K562 (cell line): ENCODE results near the gene CAPN5. TPM values are rescaled to one million over a fixed set of nuclear protein-coding genes. Genes with fewer than 3 reads are reported as not detected.

Experiments
- ATAC-seq: fragments of 200-7000 bp; cut with Tn5 transposase; 3 replicates; pipeline ENCODE4 v1.9.1; 2020; ENCODE audit warnings: moderate library complexity
- BruUV-seq: library from RNA; stranded (reverse); fragments of 400-500 nt; replicated peaks from 2 replicates; lab custom pipeline; 2021; lab: Mats Ljungman, UMichigan
- CTCF ChIA-PET: fragments of 300-600 bp; formaldehyde crosslinking; extraction: SDS; loops from one replicate; lab custom pipeline; 2021; ENCODE audit warnings: low intra/inter-chr PET ratio; lab: Yijun Ruan, JAX
- POLR2A ChIA-PET: fragments of 300-600, 350-650 bp; sonication (Branson Sonifier 250); formaldehyde crosslinking; extraction: SDS; loops from one replicate; lab custom pipeline; 2021; ENCODE audit warnings: antibody characterized with exemption, inconsistent platforms; lab: Yijun Ruan, JAX
- DNase-seq, 4 experiments: peaks; one replicate each; pipeline versions ENCODE4 v3.0.0 to v3.0.0-alpha.2; 2011 to 2018; ENCODE audit warnings: low spot score in 3 of 4, mixed read lengths in 3 of 4; ENCODE audit errors: extremely low read depth in 1 of 4
- FAIRE-seq: peaks from 2 replicates; lab custom pipeline; 2011; peaks lifted over from hg19 to GRCh38; lab: Jason Lieb, UNC
- H2AFZ ChIP-seq: 2 replicates; pipeline ENCODE4 v1.6.0; 2011; ENCODE audit warnings: low read depth, low read length, control low read depth, inconsistent platforms
- H3K27ac ChIP-seq: fragments of 200-600 bp; 3 replicates; pipeline ENCODE4 v1.8.0; 2011; ENCODE audit warnings: low read depth, mild to moderate bottlenecking, control low read depth, inconsistent platforms, low read length, moderate library complexity, mixed read lengths; ENCODE audit errors: extremely low read depth
- H3K27me3 ChIP-seq, 2 experiments: fragments of 300-600 bp in 1 of 2; 2 replicates in 1 of 2; 3 replicates in 1 of 2; pipeline versions ENCODE4 v1.6.0 to v1.8.0; 2011; ENCODE audit warnings: inconsistent platforms in 2 of 2, low read length in 2 of 2, mild to moderate bottlenecking in 1 of 2, mixed read lengths in 1 of 2, moderate library complexity in 1 of 2; ENCODE audit not compliant: control insufficient read depth in 2 of 2, insufficient read depth in 2 of 2
- H3K36me3 ChIP-seq: fragments of 300-600 bp; 3 replicates; pipeline ENCODE4 v1.8.0; 2011; ENCODE audit warnings: mild to moderate bottlenecking, low read length, inconsistent platforms; ENCODE audit not compliant: control insufficient read depth, insufficient read depth
- H3K4me1 ChIP-seq, 2 experiments: fragments of 200-600 bp in 1 of 2; replicated peaks in 1 of 2; 2 replicates in 1 of 2; 3 replicates in 1 of 2; pipeline versions ENCODE4 v1.5.1 to v1.8.0; 2011; ENCODE audit warnings: inconsistent platforms in 2 of 2, low read length in 2 of 2, mild to moderate bottlenecking in 1 of 2, mixed read lengths in 1 of 2, moderate library complexity in 1 of 2; ENCODE audit not compliant: control insufficient read depth in 2 of 2, insufficient read depth in 2 of 2
- H3K4me2 ChIP-seq: 2 replicates; pipeline ENCODE4 v1.6.1; 2011; ENCODE audit warnings: low read length, control low read depth, inconsistent platforms, mixed read lengths; ENCODE audit not compliant: insufficient read depth
- H3K4me3 ChIP-seq: fragments of 200-600 bp; sonication (generic), shearing (Covaris generic); 2 replicates; pipeline ENCODE4 v1.5.1; 2016; ENCODE audit warnings: control low read depth, inconsistent platforms
- H3K79me2 ChIP-seq: fragments of 200-600 bp; 3 replicates; pipeline ENCODE4 v1.8.0; 2011; ENCODE audit warnings: low read length, inconsistent platforms; ENCODE audit not compliant: control insufficient read depth, insufficient read depth
- H3K9ac ChIP-seq, 2 experiments: 2 replicates each; pipeline versions ENCODE4 v1.6.0 to v1.6.1; 2011; ENCODE audit warnings: low read depth in 2 of 2, low read length in 2 of 2, control low read depth in 1 of 2, inconsistent platforms in 1 of 2, mild to moderate bottlenecking in 1 of 2, mixed read lengths in 1 of 2; ENCODE audit not compliant: insufficient read depth in 1 of 2
- H3K9me1 ChIP-seq: one replicate; pipeline ENCODE4 v1.6.0; 2011; ENCODE audit warnings: inconsistent platforms, mild to moderate bottlenecking, low read length, moderate library complexity; ENCODE audit not compliant: control insufficient read depth, insufficient read depth
- H3K9me3 ChIP-seq: replicated peaks from 2 replicates; pipeline ENCODE4 v1.5.1; 2011; ENCODE audit warnings: low read depth, low read length, inconsistent platforms; ENCODE audit not compliant: control insufficient read depth, insufficient read depth
- H4K20me1 ChIP-seq: replicated peaks from 2 replicates; pipeline ENCODE4 v1.6.1; 2011; ENCODE audit warnings: low read length, inconsistent platforms, mixed read lengths; ENCODE audit not compliant: control insufficient read depth, insufficient read depth
- EP400 ChIP-seq: fragments of 450-650 bp; IDR thresholded peaks from 2 replicates; pipeline ENCODE4 v1.6.1; 2017; ENCODE audit warnings: antibody characterized with exemption, mild to moderate bottlenecking, moderate library complexity
- ZFP36 ChIP-seq: fragments of 150-350 bp; IDR thresholded peaks from 2 replicates; pipeline ENCODE4 v1.6.1; 2018; ENCODE audit warnings: low read length, low read depth; ENCODE audit not compliant: partially characterized antibody
- ZNF436 ChIP-seq: fragments of 250-450, 450-650 bp; sonication (Bioruptor Pico); formaldehyde crosslinking; IDR thresholded peaks from 2 replicates; pipeline ENCODE4 v1.7.0; 2020; ENCODE audit warnings: mild to moderate bottlenecking
- WGBS: fragments of 100-300 bp; shearing (Covaris generic); methylation state at CpG from one replicate; pipeline ENCODE4 v1.1.6; 2016; ENCODE audit warnings: low coverage, mixed read lengths; ENCODE audit not compliant: insufficient coverage; ENCODE audit errors: missing lambda C conversion rate; 5-methylcytosine and 5-hydroxymethylcytosine counted together
- in situ Hi-C: fragments of 300-500 bp; cut with MboI; formaldehyde crosslinking; loops from 4 replicates; pipeline ENCODE4 v1.15.0; 2018; ENCODE audit warnings: inconsistent platforms, mixed read lengths
- intact Hi-C: fragments of 100-400 bp; cut with micrococcal nuclease; formaldehyde crosslinking; loops from 2 replicates; pipeline ENCODE4 v1.14.2; 2022
- polyA plus RNA-seq, 8 experiments: library from polyadenylated mRNA; depleted of rRNA in 4 of 8; stranded (reverse) in 5 of 8; unstranded in 3 of 8; fragments of >200 nt; fragmentation: Nextera tagmentation in 2 of 8; fragmentation: Illumina TruSeq in 1 of 8; extraction: Ambion mirVana in 2 of 8; extraction: Trizol in 1 of 8; gene quantifications; 2 replicates each; pipeline versions ENCODE4 v1.2.1 to v1.2.3, GENCODE V29; 2011 to 2014; ENCODE audit warnings: inconsistent platforms in 1 of 8, missing spikeins in 1 of 8
- total RNA-seq, 7 experiments: library from RNA; depleted of rRNA in 6 of 7; stranded (reverse); fragments of >200 nt in 6 of 7; fragmentation: Illumina TruSeq in 2 of 7; extraction: Trizol in 2 of 7; gene quantifications; 2 replicates each; pipeline versions ENCODE4 v1.2.1 to v1.2.3, GENCODE V29; 2011 to 2021; ENCODE audit warnings: low replicate concordance in 1 of 7

The CAPN5 gene
- total and polyA plus RNA-seq, 9 of the 15 experiments (the other 6 are each of a cell fraction or from before 2014, with no cell fraction given) = 0.04 to 0.44 (median 0.14) TPM; not detected in 2

DNA sequence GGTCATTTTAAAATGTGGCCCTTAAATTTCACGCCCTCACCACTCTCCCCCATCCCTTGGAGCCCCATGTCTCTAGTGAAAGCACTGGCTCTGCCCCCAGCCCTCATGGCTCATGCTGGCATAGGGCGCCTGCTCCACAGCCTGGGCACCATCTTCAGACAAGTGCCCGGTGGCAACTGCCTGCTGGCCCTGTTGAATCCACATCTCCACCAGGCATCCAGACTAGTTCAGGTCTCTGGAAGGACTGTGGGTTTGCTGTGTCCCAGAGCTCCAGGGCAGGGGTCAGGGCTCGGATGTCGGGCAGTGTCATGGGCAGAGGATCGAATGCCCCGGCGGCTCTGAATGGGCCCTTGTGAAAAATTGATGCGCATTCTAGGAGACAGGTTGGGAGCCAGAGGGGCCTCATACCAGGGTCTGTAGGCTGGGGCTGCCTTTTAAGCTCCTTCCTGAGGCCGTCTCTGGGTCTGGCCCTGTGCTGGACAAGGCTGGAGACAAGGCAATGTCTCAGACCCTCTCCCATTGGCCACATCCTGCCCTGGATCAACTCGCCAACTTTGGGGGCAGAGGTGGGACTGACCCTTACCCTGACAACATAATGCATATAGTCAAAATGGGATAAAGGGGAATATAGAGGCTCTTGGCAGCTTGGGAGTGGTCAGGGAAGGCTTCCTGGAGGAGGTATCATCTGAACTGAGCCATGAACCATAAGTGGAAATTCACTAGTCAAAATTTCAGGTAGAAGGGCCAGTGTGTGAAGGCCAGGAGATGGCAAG lies 62.5 kb downstream of the CAPN5 start:
- Histone ChIP-seq H3K36me3 (no peaks in the 10 kb centered on the region), H4K20me1 (peaks cover 16% of the 10 kb centered on the region; the same call in 1 of the 2 replicates), H3K4me2 (no peak overlapping the region), H3K9me3 (no peaks in the 10 kb centered on the region), H2AFZ (no peak overlapping the region), H3K27ac (no peak overlapping the region), H3K27me3 (peaks cover 4 to 36% of the 10 kb centered on the region in 2 experiments; a peak in 4 of 5 replicates), H3K79me2 (no peaks in the 10 kb centered on the region), H3K9me1 (no peaks in the 10 kb centered on the region), H3K9ac (no peak overlapping the region; a peak in 1 of 4 replicates), H3K4me1 (peaks cover 0 to 20% of the 10 kb centered on the region in 2 experiments; a peak in 2 of 5 replicates), H3K4me3 (no peak overlapping the region)
- CTCF ChIA-PET = interaction anchor here (3.1 kb wide), 1 partner anchor 60 kb away, joined by 23 read pairs; no protein-coding TSS in a partner anchor
- intact Hi-C loops (no loop called here), in situ Hi-C loops (no loop called here)
- no peak for FAIRE-seq
- no peak for ATAC-seq
- TF ChIP-seq EP400 (no peak), ZFP36 (peak; percentile 97), ZNF436 (CRISPR knock-in tag) (peak; percentile 59; the same call in 1 of the 2 replicates)
- BruUV-seq = no TSS peak
- WGBS = 29% methylated on average over 11 of the region's 11 CpGs
- no peak for DNase-seq
- POLR2A ChIA-PET = interaction anchor here (0.7 kb wide), 1 partner anchor 9 kb away, joined by 4 read pairs; no protein-coding TSS in a partner anchor
